Measurements from ENCODE around the gene SMIM32.

DNA sequence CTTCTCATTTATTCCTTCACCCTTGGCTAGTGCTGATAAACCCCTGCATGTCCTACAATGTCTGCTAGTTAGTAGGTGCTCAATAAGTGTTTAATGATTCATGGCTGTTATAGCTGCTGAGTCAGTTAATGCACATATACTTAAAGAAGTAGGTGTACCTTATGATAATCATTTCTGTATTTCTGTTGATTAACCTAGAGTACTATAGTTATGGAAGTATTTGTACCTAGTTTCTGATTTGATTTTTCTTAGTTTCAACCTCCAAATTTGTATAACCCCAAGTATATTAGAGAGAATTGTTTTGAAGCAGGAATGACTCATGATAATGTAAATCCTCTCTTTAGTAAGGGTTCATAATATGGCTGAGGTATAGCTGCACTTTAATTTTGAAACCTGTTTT lies 51.4 kb downstream of the SMIM32 start:
- TF ChIP-seq POLR2AphosphoS5 (IDR thresholded peaks at IDR 0.05) (no peak), POLR2A (IDR thresholded peaks at IDR 0.05) (no peak)
- TF ChIP-seq, protein P1, sequence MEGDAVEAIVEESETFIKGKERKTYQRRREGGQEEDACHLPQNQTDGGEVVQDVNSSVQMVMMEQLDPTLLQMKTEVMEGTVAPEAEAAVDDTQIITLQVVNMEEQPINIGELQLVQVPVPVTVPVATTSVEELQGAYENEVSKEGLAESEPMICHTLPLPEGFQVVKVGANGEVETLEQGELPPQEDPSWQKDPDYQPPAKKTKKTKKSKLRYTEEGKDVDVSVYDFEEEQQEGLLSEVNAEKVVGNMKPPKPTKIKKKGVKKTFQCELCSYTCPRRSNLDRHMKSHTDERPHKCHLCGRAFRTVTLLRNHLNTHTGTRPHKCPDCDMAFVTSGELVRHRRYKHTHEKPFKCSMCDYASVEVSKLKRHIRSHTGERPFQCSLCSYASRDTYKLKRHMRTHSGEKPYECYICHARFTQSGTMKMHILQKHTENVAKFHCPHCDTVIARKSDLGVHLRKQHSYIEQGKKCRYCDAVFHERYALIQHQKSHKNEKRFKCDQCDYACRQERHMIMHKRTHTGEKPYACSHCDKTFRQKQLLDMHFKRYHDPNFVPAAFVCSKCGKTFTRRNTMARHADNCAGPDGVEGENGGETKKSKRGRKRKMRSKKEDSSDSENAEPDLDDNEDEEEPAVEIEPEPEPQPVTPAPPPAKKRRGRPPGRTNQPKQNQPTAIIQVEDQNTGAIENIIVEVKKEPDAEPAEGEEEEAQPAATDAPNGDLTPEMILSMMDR (IDR thresholded peaks at IDR 0.05) = no peak
